ENCODE data around the gene TRIM15.

TRIM15 gene

DNA sequence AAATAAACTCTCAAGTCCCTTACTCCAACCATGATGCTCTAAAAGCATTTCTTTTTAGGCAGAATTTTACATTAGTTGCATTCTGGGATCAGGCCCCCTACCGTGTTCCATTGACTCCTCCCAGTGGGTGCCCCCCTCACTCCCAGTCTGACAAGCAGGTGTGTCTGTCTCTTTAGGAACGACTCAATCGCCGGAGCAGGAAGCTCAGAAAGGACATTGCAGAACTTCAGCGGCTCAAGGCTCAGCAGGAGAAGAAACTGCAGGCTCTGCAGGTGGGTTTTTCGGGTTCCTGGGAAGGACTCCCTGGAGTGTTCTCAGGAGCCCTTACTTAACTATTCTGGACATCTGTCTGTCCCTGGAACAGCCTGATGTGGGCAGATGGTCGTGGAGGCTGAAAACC, 17.5 kb upstream of the TRIM15 start:
- DNase-seq (ENCODE audit: low spot score) = no peak

DNA sequence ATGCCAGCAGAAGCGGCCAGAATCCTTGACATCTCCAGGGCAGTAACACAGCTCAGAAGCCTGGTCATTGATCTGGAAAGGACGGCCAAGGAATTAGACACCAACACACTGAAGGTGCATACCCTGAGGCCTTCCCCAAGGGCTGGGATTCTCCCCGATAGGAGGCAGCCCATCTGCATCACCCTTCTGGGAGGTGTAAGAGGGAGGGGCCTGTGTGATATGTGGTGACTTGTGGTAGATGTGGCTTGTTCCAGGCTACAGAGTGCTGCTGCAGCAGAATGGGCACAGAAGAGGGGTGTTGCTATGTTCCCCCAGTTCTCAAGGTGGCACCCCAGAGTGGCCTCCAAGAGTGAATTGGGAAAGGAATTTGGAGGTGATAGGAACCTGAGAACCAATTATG, 16.2 kb upstream of the TRIM15 start:
- peak; percentile 22 for DNase-seq (ENCODE audit: low spot score)

DNA sequence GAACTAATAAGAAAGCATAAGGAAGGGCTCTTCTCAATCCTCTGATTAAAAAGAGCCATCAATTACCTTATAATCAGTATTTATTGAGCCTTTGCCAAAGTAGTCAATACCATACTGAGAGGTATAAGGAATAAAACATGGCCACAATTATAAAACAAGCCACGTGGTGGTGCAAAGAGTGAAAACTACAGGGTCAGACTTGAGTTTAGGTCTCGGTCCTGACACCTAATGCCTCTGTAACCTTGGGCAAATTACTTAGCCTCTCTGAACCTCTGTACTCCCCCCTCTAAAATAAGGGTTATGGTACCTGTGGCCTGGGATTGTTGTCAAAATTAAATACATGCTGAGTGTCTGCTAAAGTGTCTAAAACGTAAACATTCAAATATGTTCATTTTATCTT, 14.1 kb upstream of the TRIM15 start:
- peak; percentile 57 for DNase-seq (ENCODE audit: low spot score)

DNA sequence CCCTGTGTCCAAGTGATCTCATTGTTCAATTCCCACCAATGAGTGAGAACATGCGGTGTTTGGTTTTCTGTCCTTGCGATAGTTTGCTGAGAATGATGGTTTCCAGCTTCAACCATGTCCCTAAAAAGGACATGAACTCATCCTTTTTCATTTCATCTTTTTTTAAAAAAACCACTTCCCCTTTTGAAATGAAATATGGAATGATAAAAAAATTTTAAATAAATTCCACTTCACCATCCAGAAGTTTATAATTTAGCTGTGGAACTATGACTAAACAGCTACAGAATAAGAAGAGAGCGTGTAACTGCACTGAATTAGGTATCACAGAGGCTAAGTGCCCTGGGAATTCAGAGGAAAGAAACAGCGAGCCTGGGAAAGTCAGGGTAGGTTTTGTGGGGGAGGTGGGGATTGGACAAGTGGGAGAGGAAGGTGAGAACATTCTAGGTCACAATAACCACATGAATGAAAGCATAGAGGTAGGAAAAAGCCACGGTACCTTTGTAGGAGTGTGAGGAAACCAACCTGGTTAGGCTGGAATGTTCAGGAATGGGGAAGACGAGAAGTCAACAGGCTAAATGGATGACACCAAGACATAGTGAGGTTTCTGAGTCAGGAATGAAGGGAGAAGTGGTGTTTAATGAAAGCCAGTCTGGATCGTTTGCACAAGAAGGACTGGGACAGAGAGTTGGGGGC, 13.3 kb upstream of the TRIM15 start:
- DNase-seq (ENCODE audit: low spot score) = no peak

DNA sequence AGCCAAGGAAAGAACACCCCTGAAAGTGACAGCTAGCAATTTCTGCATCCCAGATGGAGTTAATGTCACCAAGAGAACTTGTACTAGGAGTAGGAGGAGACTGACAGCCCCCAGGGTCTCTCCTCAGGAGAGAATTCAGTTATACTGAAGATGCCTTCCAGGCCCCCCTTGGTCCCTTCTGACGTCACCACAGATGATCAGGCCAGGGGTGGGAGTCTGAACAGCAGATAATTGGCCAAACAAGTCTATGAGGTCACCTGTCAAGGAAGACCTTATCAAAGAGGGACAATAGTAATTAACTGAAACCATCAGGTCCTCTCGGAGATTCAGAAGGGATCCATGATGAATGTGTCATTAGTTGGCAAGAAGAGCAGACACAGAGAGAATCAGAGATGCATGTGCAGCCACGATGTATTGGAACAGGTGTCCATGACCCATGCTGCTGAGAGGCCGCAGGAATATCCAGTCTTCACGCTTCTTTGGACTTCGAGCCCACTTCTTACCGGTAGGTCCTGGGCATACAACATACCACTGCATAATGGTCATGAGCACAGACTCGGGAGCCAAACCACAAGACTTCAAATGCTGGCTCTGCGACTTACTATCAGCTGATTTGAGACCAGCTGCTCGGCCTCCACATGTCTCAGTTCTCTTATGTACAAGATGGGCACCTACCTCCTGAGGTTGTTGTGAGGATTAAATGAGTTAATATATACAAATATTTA, 12.5 kb upstream of the TRIM15 start:
- peak; percentile 23 for DNase-seq (ENCODE audit: low spot score)

- DNase-seq (ENCODE audit: low spot score) = peak; percentile 68
Measured at GRCh38 chr6:30151580-30151979, 11.8 kb upstream of the TRIM15 start.

DNA sequence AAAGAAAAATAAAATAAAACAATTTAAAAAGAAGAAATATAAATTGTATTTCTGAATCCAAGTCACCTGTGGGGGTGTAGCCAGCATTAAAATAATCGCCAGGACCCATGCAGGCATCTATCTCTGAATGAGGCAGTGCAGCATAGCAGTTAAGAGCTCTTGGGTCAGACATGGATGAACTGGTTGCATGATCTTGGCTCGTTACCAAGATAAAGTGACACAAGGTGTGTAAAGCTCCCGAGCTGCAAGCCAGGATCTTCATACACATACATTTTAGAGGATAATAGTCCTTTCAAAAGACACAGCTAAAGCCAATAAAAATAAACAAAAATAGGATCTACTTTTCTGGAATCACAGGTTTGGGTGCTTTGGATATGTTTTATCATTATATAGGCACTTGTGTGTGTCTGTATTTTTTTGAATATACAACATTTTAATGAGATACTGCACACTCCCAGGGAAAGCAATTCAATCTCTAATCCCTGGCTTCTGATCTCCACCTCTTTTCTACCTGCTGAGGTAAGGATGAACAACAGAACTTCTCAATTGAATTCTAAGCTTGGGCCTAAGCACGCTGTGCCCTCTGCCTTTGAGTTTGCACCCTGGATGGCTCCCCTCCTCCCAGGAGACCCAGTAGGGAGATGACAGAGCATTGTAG, 11.2 kb upstream of the TRIM15 start:
- peak; percentile 84 for DNase-seq (ENCODE audit: low spot score)

- no peak for DNase-seq (ENCODE audit: low spot score)
Measured at GRCh38 chr6:30152910-30153610, 10.3 kb upstream of the TRIM15 start.

GRCh38 chr6:30154061-30154460, 9.3 kb upstream of the TRIM15 start:
- DNase-seq (ENCODE audit: low spot score) = no peak

DNA sequence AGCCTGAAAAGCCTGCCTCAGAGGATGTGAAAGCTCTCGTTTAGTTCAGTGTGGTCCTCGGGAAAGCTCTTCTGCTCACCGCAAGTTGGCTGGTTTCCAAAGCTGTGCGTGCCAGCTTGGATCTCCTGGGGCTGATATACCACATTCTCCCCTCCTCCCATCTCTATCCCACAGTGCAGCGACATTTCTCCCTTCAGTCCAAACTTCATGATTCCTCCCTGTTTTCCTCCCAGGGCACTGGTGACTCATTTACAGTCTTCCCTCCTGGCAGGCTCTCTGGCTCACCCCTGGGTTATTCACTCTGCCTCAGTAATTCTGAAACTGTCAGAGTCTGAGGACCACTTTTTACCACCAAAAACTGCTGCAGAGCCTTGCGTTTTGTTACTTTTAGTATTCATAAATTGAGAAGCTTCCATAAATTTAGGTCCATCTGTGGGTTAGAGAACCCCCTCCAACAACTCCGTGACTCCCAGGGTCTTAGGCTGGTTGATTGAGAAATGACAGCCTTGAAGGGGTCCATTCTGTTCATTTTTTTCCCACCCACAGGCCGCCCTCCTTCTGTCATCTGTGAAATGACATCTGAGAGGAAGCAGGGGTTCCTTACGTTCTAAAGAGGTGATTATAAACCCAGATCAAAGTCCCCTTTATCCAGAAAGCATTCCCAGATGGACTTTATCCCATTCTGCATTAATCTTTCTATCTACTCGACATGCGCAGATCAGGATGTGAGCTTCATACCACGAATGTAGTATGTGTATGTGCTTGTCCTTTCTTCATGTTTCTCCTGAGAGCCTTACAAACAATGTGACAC, 8.4 kb upstream of the TRIM15 start:
- DNase-seq (ENCODE audit: low spot score) = no peak

DNA sequence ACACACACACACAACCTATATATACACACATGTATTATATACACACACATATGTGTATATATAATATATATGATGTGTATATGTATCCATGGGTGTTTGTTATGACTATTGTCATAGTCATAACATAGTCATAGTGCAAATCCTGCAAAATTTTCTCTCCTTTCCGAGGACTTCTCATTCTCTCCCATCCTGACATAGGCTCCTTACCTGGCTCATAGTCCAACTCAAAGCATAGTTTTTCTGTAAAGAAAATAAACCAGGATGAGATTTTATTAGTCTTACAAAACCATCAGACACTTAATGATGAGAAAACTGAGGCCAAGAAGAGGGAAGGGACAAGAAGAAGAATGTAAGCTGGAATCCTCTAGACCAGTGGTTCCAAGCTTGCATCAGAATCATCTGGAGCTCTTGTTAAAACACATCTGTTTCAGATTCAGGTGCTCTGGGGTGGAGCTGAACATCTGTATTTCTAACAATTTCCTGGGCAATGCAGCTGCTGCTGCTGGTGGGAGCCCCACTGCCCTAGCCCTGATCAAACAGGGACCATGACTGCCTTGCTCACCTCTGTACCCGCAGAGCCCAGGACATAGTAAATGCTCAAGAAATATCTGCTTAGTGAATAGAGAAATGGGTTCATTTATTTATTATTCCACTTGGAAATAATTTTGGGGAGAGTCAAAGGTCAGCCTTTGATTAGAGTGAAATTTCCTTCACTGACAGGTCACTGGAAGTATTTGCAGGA, 7.7 kb upstream of the TRIM15 start:
- no peak for DNase-seq (ENCODE audit: low spot score)

DNA sequence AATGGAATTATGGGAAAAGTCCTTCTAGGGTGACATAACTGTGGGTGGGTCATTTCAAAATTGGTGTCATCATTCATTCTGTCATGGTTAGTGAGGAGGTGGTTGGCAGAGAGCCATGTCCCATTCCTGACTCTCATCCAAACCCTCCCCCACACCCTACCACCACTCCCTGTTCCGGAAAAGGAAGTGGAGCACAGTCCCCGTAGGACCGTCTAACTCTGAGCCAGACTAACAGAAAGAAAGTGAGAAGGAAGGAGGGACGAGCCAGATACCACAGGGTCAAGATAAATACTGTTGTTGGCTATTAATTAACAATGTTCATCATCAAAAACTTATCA, 7.1 kb upstream of the TRIM15 start:
- peak; percentile 58 for DNase-seq (ENCODE audit: low spot score)

DNA sequence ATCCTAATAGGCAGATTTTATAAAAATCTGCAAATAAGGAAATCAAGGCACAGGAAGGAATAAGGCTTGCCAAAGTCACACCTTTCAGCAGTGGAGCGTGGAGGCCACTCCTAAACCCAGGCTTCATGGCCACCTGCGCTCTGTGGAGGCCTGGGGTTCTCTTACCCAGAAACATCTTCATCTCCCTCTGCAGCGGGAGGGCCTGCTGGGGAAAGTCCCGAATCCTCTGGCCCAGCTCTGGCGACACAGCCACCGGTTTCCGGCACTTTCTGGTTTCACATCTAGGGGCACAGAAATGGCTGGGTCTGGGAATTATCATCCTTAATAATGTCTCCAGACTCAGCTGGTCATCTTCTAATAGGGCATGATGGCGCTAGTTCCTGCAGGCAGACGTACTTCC, 6.6 kb upstream of the TRIM15 start:
- no peak for DNase-seq (ENCODE audit: low spot score)

GRCh38 chr6:30157581-30157980, 5.8 kb upstream of the TRIM15 start:
- peak; percentile 54 for DNase-seq (ENCODE audit: low spot score)

DNA sequence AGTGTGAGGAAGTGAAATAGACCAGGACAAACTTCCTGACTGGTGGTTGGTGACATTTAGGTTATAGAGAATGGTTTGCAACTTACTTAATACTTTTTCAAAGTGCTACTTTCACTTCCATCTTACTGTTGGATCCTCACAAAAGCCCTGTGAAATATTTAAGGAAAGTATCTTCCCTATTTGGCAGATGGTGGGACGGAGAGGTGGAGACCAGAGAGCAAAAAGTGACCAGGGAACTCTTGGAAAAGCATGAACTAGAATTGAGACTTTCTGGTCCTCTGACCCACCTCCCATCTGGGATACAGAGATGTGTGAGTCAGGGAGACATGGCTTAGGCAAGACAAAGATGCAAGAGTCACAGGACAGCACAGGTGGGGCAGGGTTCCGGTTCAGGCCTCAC, 5.3 kb upstream of the TRIM15 start:
- DNase-seq (ENCODE audit: low spot score) = peak; percentile 31

DNA sequence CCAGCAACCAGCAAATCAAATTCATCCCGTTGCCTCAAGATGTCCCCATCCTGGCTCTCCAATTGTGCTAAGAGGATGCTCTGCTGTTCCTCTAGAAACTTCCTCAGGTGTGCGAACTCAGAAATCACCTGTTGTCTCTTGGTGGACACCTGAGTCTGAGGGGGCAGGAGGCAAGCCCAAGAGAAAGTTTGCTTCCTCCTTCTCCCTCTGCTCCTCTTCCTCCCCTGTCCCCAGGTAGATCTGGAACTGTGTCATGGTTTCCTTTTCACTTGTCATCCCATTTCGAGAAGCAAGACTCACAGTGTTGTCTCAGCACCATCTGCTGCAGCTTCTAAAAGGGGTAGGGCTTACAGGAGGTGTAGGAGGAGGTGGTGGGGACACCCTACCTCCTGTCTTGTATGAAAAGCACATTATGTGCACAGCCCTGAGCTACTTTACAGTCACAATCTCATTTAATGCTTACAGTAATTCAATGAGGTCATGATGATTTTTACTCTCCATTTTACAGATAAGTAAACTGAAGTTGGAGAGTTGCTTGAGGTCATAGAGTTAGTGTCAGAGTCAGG, 4.8 kb upstream of the TRIM15 start:
- DNase-seq (ENCODE audit: low spot score) = peak; percentile 71

DNA sequence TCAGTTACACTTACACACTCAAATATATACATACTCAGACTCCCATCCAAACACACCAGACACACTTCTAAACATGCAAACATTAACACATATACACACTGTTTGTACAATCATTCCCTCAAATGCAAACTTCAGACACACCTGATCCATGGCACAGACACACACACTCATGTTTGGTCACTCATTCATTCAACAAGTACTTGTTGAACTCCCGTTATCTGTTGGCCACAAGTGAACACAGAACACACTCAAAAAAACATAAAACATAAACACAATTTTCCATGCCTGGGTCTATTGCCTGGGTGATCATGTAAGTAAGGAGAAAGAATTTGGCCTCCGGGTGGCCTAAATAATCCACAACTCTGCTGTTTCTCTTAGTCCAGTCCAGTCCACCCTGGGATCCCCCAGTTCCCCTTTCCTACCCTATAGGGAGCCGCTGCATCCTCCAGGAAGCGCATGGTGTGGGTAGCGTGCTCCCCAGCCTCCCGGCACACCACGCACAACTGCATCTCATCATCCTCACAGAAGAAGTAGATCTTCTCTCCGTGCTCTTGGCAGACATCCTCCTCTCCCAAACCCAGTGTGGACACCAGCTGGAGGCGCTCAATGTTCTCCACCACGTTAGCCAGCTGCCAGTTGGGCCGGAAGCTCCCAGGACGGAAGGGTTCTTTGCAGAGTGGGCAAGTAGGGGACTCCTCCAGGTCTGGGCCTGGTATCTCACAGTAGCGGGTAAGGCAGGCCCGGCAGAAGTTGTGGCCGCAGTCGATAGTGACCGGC, 3.1 kb upstream of the TRIM15 start:
- DNase-seq (ENCODE audit: low spot score) = peak; percentile 63

- peak; percentile 95 for DNase-seq (ENCODE audit: low spot score)
Measured at GRCh38 chr6:30160785-30161531, 2.4 kb upstream of the TRIM15 start, which contains the start of gene TRIM10. TSS of gene TRIM10 (minus strand) at chr6:30161211. CDS start at chr6:30160858, 353 bp downstream.

All from hematopoietic multipotent progenitor cell treated with erythropoietin and hydrocortisone succinate and interleukin-3 and kit ligand, for 15 days (in vitro differentiated cells).